Measurements from ENCODE around the gene TLN1.

- TF ChIP-seq GATA3 (IDR thresholded peaks at IDR 0.05; ENCODE audit: low read depth, low read length) (no peak), GATA2 (IDR thresholded peaks at IDR 0.05; ENCODE audit: low read depth, low read length) (no peak)
Measured at GRCh38 chr9:35657546-35658136, 74.4 kb downstream of the TLN1 start, which contains the start of gene RMRP.

Data from SH-SY5Y (cell line).